H9 (cell line): ENCODE results near the gene MIA3. TPM values are rescaled to one million over a fixed set of nuclear protein-coding genes. Genes with fewer than 3 reads are reported as not detected.

Source experiments
- DNase-seq: peaks from one replicate; pipeline ENCODE4 v3.0.0-alpha.2; 2017
- H2AFZ ChIP-seq: one replicate; pipeline ENCODE4 v1.6.1; 2013; ENCODE audit warnings: mild to moderate bottlenecking, low read length, control low read depth, moderate library complexity
- H2AK5ac ChIP-seq: 2 replicates; pipeline ENCODE4 v1.6.1; 2013; ENCODE audit warnings: low read length, control low read depth, mixed read lengths; ENCODE audit not compliant: insufficient read length
- H2BK120ac ChIP-seq: one replicate; pipeline ENCODE4 v1.6.1; 2013; ENCODE audit warnings: low read depth, mild to moderate bottlenecking, low read length, control low read depth, inconsistent platforms; ENCODE audit not compliant: poor library complexity, severe bottlenecking
- H2BK12ac ChIP-seq: 2 replicates; pipeline ENCODE4 v1.6.1; 2013; ENCODE audit warnings: low read length, control low read depth, mixed read lengths, low read depth; ENCODE audit not compliant: insufficient read length
- H2BK15ac ChIP-seq: 2 replicates; pipeline ENCODE4 v1.6.1; 2013; ENCODE audit warnings: low read depth, low read length, control low read depth
- H2BK20ac ChIP-seq: one replicate; pipeline ENCODE4 v1.6.1; 2013; ENCODE audit warnings: low read depth, mild to moderate bottlenecking, low read length, control low read depth, inconsistent platforms; ENCODE audit not compliant: poor library complexity, severe bottlenecking
- H2BK5ac ChIP-seq: 2 replicates; pipeline ENCODE4 v1.6.1; 2013; ENCODE audit warnings: low read length, control low read depth, mixed read lengths; ENCODE audit not compliant: insufficient read length
- H3K14ac ChIP-seq: 2 replicates; pipeline ENCODE4 v1.6.1; 2013; ENCODE audit warnings: low read length, control low read depth; ENCODE audit not compliant: insufficient read depth
- H3K18ac ChIP-seq: 2 replicates; pipeline ENCODE4 v1.6.1; 2013; ENCODE audit warnings: low read depth, mild to moderate bottlenecking, mixed read lengths, low read length, control low read depth; ENCODE audit not compliant: insufficient read length
- H3K23ac ChIP-seq: 2 replicates; pipeline ENCODE4 v1.6.1; 2013; ENCODE audit warnings: low read length, control low read depth, mixed read lengths, low read depth; ENCODE audit not compliant: insufficient read length
- H3K23me2 ChIP-seq: 2 replicates; pipeline ENCODE4 v1.6.1; 2013; ENCODE audit warnings: low read depth, mild to moderate bottlenecking, mixed read lengths, low read length, control low read depth; ENCODE audit not compliant: insufficient read length, poor library complexity, severe bottlenecking
- H3K27ac ChIP-seq: 2 replicates; pipeline ENCODE4 v1.5.1; 2013; ENCODE audit warnings: low read length, control low read depth, mixed read lengths, low read depth; ENCODE audit not compliant: insufficient read length
- H3K27me3 ChIP-seq: 2 replicates; pipeline ENCODE4 v1.6.1; 2013; ENCODE audit warnings: low read length, control low read depth, inconsistent platforms; ENCODE audit not compliant: insufficient read depth
- H3K4ac ChIP-seq: 2 replicates; pipeline ENCODE4 v1.6.1; 2013; ENCODE audit warnings: low read depth, mild to moderate bottlenecking, control low read depth, inconsistent platforms, low read length, moderate library complexity
- H3K4me1 ChIP-seq: 2 replicates; pipeline ENCODE4 v1.6.1; 2013; ENCODE audit warnings: low read length, control low read depth, inconsistent platforms; ENCODE audit not compliant: insufficient read depth
- H3K4me2 ChIP-seq: 2 replicates; pipeline ENCODE4 v1.6.1; 2013; ENCODE audit warnings: low read length, control low read depth, mixed read lengths; ENCODE audit not compliant: insufficient read length, insufficient read depth
- H3K56ac ChIP-seq: 2 replicates; pipeline ENCODE4 v1.6.1; 2013; ENCODE audit warnings: low read depth, mild to moderate bottlenecking, mixed read lengths, low read length, control low read depth; ENCODE audit not compliant: insufficient read length
- H3K79me1 ChIP-seq: 2 replicates; pipeline ENCODE4 v1.6.1; 2013; ENCODE audit warnings: low read depth, mild to moderate bottlenecking, moderate library complexity, low read length, control low read depth, inconsistent platforms; ENCODE audit not compliant: insufficient read depth, poor library complexity, severe bottlenecking
- H3K79me2 ChIP-seq: 2 replicates; pipeline ENCODE4 v1.6.1; 2013; ENCODE audit warnings: low read length, control low read depth, inconsistent platforms; ENCODE audit not compliant: insufficient read depth
- H3K9ac ChIP-seq: 2 replicates; pipeline ENCODE4 v1.6.1; 2013; ENCODE audit warnings: low read length, control low read depth, mixed read lengths; ENCODE audit not compliant: insufficient read length; ENCODE audit errors: extremely low read depth
- H3K9me3 ChIP-seq: one replicate; pipeline ENCODE4 v1.6.1; 2013; ENCODE audit warnings: low read depth, low read length, inconsistent platforms; ENCODE audit not compliant: control insufficient read depth
- H3T11ph ChIP-seq: one replicate; pipeline ENCODE4 v1.6.1; 2013; ENCODE audit warnings: mild to moderate bottlenecking, low read length, control low read depth, inconsistent platforms
- H4K20me1 ChIP-seq: one replicate; pipeline ENCODE4 v1.6.1; 2013; ENCODE audit not compliant: control insufficient read depth, insufficient read length, insufficient read depth
- H4K5ac ChIP-seq: 2 replicates; pipeline ENCODE4 v1.6.1; 2013; ENCODE audit warnings: low read depth, mild to moderate bottlenecking, mixed read lengths, low read length, control low read depth; ENCODE audit not compliant: insufficient read length
- H4K8ac ChIP-seq: replicated peaks from 2 replicates; pipeline ENCODE4 v1.6.1; 2013; ENCODE audit warnings: low read length, control low read depth, mixed read lengths, low read depth; ENCODE audit not compliant: insufficient read length
- H4K91ac ChIP-seq: 2 replicates; pipeline ENCODE4 v1.6.1; 2013; ENCODE audit warnings: low read depth, mild to moderate bottlenecking, moderate library complexity, mixed read lengths, low read length, control low read depth; ENCODE audit not compliant: insufficient read length
- H3K27ac Mint-ChIP-seq, 3 experiments: 2 replicates in 2 of 3; 3 replicates in 1 of 3; pipeline ENCODE4 v1.8.0; 2020 to 2021; ENCODE audit warnings: mixed read lengths in 3 of 3, mild to moderate bottlenecking in 1 of 3, moderate library complexity in 1 of 3
- H3K27me3 Mint-ChIP-seq: 2 replicates; pipeline ENCODE4 v1.8.0; 2021; ENCODE audit warnings: low read depth, mild to moderate bottlenecking, moderate library complexity, mixed read lengths
- H3K36me3 Mint-ChIP-seq, 3 experiments: 2 replicates in 2 of 3; 3 replicates in 1 of 3; pipeline ENCODE4 v1.8.0; 2020 to 2021; ENCODE audit warnings: low read depth in 3 of 3, mixed read lengths in 3 of 3; ENCODE audit not compliant: insufficient read depth in 1 of 3
- H3K4me1 Mint-ChIP-seq, 2 experiments: 2 replicates each; pipeline ENCODE4 v1.8.0; 2020; ENCODE audit warnings: mixed read lengths in 2 of 2
- H3K4me3 Mint-ChIP-seq, 2 experiments: 2 replicates in 1 of 2; 3 replicates in 1 of 2; pipeline ENCODE4 v1.8.0; 2020 to 2021; ENCODE audit warnings: mild to moderate bottlenecking in 2 of 2, mixed read lengths in 2 of 2, moderate library complexity in 1 of 2
- H3K9me3 Mint-ChIP-seq, 2 experiments: 2 replicates in 1 of 2; 3 replicates in 1 of 2; pipeline ENCODE4 v1.8.0; 2020; ENCODE audit warnings: mild to moderate bottlenecking in 2 of 2, mixed read lengths in 2 of 2, moderate library complexity in 1 of 2
- WGBS: extraction: QIAGEN DNeasy Blood & Tissue Kit; methylation state at CpG from one replicate; pipeline ENCODE4 v1.1.7; 2013; ENCODE audit warnings: missing lambda C conversion rate, low lambda C conversion rate, mixed read lengths; ENCODE audit not compliant: insufficient read length; ENCODE audit errors: extremely low coverage; 5-methylcytosine and 5-hydroxymethylcytosine counted together
- total RNA-seq: library from RNA; stranded (reverse); gene quantifications from 2 replicates; pipeline ENCODE4 v1.2.1, GENCODE V29; 2021
- TF ChIP-seq, protein P1 (sequence below): fragments of 200-600 bp; sonication (generic); conservative IDR thresholded peaks from 3 replicates; pipeline ENCODE4 v1.8.0; 2021; ENCODE audit warnings: antibody characterized with exemption, mild to moderate bottlenecking

MIA3 gene
- total RNA-seq, 1 experiment from 2014 or later, result 55.5 TPM

- H3K79me1 ChIP-seq, result no peaks in the 10 kb centered on the region
- no peak overlapping the region for H3K23ac ChIP-seq
- Mint-ChIP-seq H3K4me3 (no peak overlapping the region), H3K9me3 (no peaks in the 10 kb centered on the region), H3K27ac (no peak overlapping the region), H3K4me1 (peaks cover 5 to 8% of the 10 kb centered on the region in 2 experiments), H3K36me3 (no peaks in the 10 kb centered on the region), H3K27me3 (peaks cover 14% of the 10 kb centered on the region)
- H3K23me2 ChIP-seq, result no peaks in the 10 kb centered on the region
- no peak for DNase-seq
- TF ChIP-seq, protein P1, sequence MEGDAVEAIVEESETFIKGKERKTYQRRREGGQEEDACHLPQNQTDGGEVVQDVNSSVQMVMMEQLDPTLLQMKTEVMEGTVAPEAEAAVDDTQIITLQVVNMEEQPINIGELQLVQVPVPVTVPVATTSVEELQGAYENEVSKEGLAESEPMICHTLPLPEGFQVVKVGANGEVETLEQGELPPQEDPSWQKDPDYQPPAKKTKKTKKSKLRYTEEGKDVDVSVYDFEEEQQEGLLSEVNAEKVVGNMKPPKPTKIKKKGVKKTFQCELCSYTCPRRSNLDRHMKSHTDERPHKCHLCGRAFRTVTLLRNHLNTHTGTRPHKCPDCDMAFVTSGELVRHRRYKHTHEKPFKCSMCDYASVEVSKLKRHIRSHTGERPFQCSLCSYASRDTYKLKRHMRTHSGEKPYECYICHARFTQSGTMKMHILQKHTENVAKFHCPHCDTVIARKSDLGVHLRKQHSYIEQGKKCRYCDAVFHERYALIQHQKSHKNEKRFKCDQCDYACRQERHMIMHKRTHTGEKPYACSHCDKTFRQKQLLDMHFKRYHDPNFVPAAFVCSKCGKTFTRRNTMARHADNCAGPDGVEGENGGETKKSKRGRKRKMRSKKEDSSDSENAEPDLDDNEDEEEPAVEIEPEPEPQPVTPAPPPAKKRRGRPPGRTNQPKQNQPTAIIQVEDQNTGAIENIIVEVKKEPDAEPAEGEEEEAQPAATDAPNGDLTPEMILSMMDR, result no peak
- H2AFZ ChIP-seq, result no peak overlapping the region
- no peak overlapping the region for H3T11ph ChIP-seq
- H3K4me2 ChIP-seq, result no peak overlapping the region
- no peak overlapping the region for H2BK5ac ChIP-seq
- H3K27ac ChIP-seq, result no peak overlapping the region
- H4K20me1 ChIP-seq, result no peaks in the 10 kb centered on the region
- no peak overlapping the region for H3K56ac ChIP-seq
- H3K9me3 ChIP-seq, result no peaks in the 10 kb centered on the region
- H3K18ac ChIP-seq, result no peak overlapping the region
- H2BK120ac ChIP-seq, result no peak overlapping the region
- H2AK5ac ChIP-seq, result no peak overlapping the region
- no peak overlapping the region for H4K91ac ChIP-seq
- H2BK15ac ChIP-seq, result no peak overlapping the region
- no peak overlapping the region for H3K9ac ChIP-seq
- WGBS, result no CpG with 5 or more reads among the region's 3 CpGs
- H4K5ac ChIP-seq, result no peak overlapping the region
- H3K79me2 ChIP-seq, result no peaks in the 10 kb centered on the region
- no peak overlapping the region for H2BK12ac ChIP-seq
- no peak overlapping the region for H3K14ac ChIP-seq
- H4K8ac ChIP-seq, result no peak overlapping the region
- H2BK20ac ChIP-seq, result no peak overlapping the region
- H3K4me1 ChIP-seq, result no peaks in the 10 kb centered on the region
- no peak overlapping the region for H3K4ac ChIP-seq
- no peaks in the 10 kb centered on the region for H3K27me3 ChIP-seq
These were observed 23.1 kb upstream of the MIA3 start for GRCh38 chr1:222594789-222595188.
